K562 (cell line): Measurements from ENCODE around the gene SDCBP2. TPM values are rescaled to one million over a fixed set of nuclear protein-coding genes. Genes with fewer than 3 reads are reported as not detected.

Source experiments
- ARID3A ChIP-seq: IDR thresholded peaks from 2 replicates; pipeline ENCODE4 v1.6.1; 2012; ENCODE audit warnings: low read depth, low read length, improper control_type of control experiment, borderline replicate concordance
- CHD7 ChIP-seq: fragments of 200-600 bp; sonication (generic); IDR thresholded peaks from one replicate; pipeline ENCODE4 v1.6.1; 2012; ENCODE audit warnings: mild to moderate bottlenecking, low read depth, low read length, inconsistent platforms
- EGR1 ChIP-seq: fragments of 450-650 bp; conservative IDR thresholded peaks from 2 replicates; pipeline ENCODE4 v1.6.1; 2017; ENCODE audit warnings: mild to moderate bottlenecking
- HCFC1 ChIP-seq: IDR thresholded peaks from 2 replicates; pipeline ENCODE4 v1.6.1; 2012; ENCODE audit warnings: low read depth, low read length, improper control_type of control experiment
- HDAC1 ChIP-seq, 2 experiments: fragments of 450-650 bp; IDR thresholded peaks; 2 replicates each; pipeline ENCODE4 v1.6.1; 2016 to 2017; ENCODE audit warnings: inconsistent platforms in 1 of 2, mild to moderate bottlenecking in 1 of 2, moderate library complexity in 1 of 2
- HMG20B ChIP-seq: fragments of 250-450 bp; sonication (Bioruptor Pico); IDR thresholded peaks from 2 replicates; pipeline ENCODE4 v1.5.0; 2021; ENCODE audit warnings: mild to moderate bottlenecking
- HMGN3 ChIP-seq: IDR thresholded peaks from 2 replicates; pipeline ENCODE4 v1.6.1; 2011; ENCODE audit warnings: borderline replicate concordance, low read depth, mild to moderate bottlenecking, mixed read lengths, low read length; ENCODE audit not compliant: insufficient read length; ENCODE audit errors: extremely low read depth
- HNRNPLL ChIP-seq: fragments of 200-400 bp; formaldehyde crosslinking; IDR thresholded peaks from 2 replicates; pipeline ENCODE4 v1.6.1; 2017; ENCODE audit warnings: low read length, low read depth, mild to moderate bottlenecking; ENCODE audit not compliant: poor library complexity, severe bottlenecking
- JUND ChIP-seq, 2 experiments: IDR thresholded peaks; 2 replicates in 1 of 2; 3 replicates in 1 of 2; pipeline ENCODE4 v1.6.1; 2011; ENCODE audit warnings: borderline replicate concordance in 2 of 2, low read depth in 2 of 2, low read length in 2 of 2, improper control_type of control experiment in 1 of 2, missing biosample characterization in 1 of 2, missing genetic modification characterization in 1 of 2, missing genetic modification reagents in 1 of 2
- RAD51 ChIP-seq: fragments of 450-650 bp; IDR thresholded peaks from 2 replicates; pipeline ENCODE4 v1.7.1; 2016; ENCODE audit warnings: low read depth, mild to moderate bottlenecking, borderline replicate concordance
- RCOR1 ChIP-seq, 2 experiments: IDR thresholded peaks; 2 replicates each; pipeline ENCODE4 v1.6.1; 2012; ENCODE audit warnings: low read depth in 2 of 2, low read length in 2 of 2, borderline replicate concordance in 1 of 2, improper control_type of control experiment in 1 of 2
- ZFX ChIP-seq: sonication (generic); formaldehyde crosslinking; IDR thresholded peaks from 2 replicates; pipeline ENCODE4 v1.8.0; 2022; ENCODE audit warnings: mild to moderate bottlenecking, missing genetic modification reagents, moderate library complexity
- ZNF140 ChIP-seq: fragments of 250-450 bp; sonication (Bioruptor Pico); IDR thresholded peaks from 2 replicates; pipeline ENCODE4 v1.8.0; 2021; ENCODE audit warnings: moderate library complexity, mild to moderate bottlenecking, inconsistent platforms
- polyA plus RNA-seq, 8 experiments: library from polyadenylated mRNA; depleted of rRNA in 4 of 8; stranded (reverse) in 5 of 8; unstranded in 3 of 8; fragments of >200 nt; fragmentation: Nextera tagmentation in 2 of 8; fragmentation: Illumina TruSeq in 1 of 8; extraction: Ambion mirVana in 2 of 8; extraction: Trizol in 1 of 8; gene quantifications; 2 replicates each; pipeline versions ENCODE4 v1.2.1 to v1.2.3, GENCODE V29; 2011 to 2014; ENCODE audit warnings: inconsistent platforms in 1 of 8, missing spikeins in 1 of 8
- total RNA-seq, 7 experiments: library from RNA; depleted of rRNA in 6 of 7; stranded (reverse); fragments of >200 nt in 6 of 7; fragmentation: Illumina TruSeq in 2 of 7; extraction: Trizol in 2 of 7; gene quantifications; 2 replicates each; pipeline versions ENCODE4 v1.2.1 to v1.2.3, GENCODE V29; 2011 to 2021; ENCODE audit warnings: low replicate concordance in 1 of 7

SDCBP2 gene
- total and polyA plus RNA-seq, 9 of the 15 experiments (the other 6 are each of a cell fraction or from before 2014, with no cell fraction given): 0.06 to 1.2 (median 0.80) TPM

GRCh38 chr20:1266167-1266973 is 62.6 kb downstream of the SDCBP2 start, which contains the start of gene SNPH (continued):
- TF ChIP-seq HNRNPLL: peak; percentile 87
- TF ChIP-seq HCFC1: no peak
- no peak for TF ChIP-seq HMG20B (CRISPR knock-in tag)
- TF ChIP-seq HMGN3: peak; percentile 63
- TF ChIP-seq ZFX (CRISPR knock-in tag): peak; percentile 74
- TF ChIP-seq RAD51: no peak
- TF ChIP-seq JUND (IDR thresholded peaks at IDR 0.05; ENCODE audit: borderline replicate concordance, low read depth, low read length): peak; percentile 92
- TF ChIP-seq JUND (tag; IDR thresholded peaks at IDR 0.05; ENCODE audit: borderline replicate concordance, low read depth, low read length): peak; percentile 86; the same call in 2 of the 3 replicates
- TF ChIP-seq EGR1: 0 out of 2 replicates have a peak, but pooled peaks have one; percentile 10
- 0 out of 4 replicates have a peak, but pooled peaks of 1 of the 2 experiments have one; percentile 22 for TF ChIP-seq HDAC1 (IDR thresholded peaks at IDR 0.05)
- no peak for TF ChIP-seq ZNF140 (CRISPR knock-in tag)
- TF ChIP-seq RCOR1 (IDR thresholded peaks at IDR 0.05; ENCODE audit: borderline replicate concordance in 1 of 2, low read depth in 2 of 2, low read length in 2 of 2): 0 out of 4 replicates have a peak, but pooled peaks of 1 of the 2 experiments have one; percentile 7
- no peak for TF ChIP-seq CHD7
- TF ChIP-seq ARID3A: no peak
